Hippocampal formation (tissue), 2 donors: Measurements from ENCODE around the gene PPHLN1.

ENCODE experiments used
- DNase-seq, 2 donors: peaks; one replicate each; lab custom pipeline; 2025; lab: John Stamatoyannopoulos, UW

PPHLN1 gene

GRCh38 chr12:42325653-42326474 is at the start of gene PPHLN1, which contains the start of gene ZCRB1:
Gene PPHLN1, plus strand, starts transcription at chr12:42326167. Its CDS starts 9,736 bp downstream, at chr12:42335903.
Gene ZCRB1, minus strand, starts transcription at chr12:42326094. Its CDS starts 1,992 bp downstream, at chr12:42324102.
- peak; percentile 64 to 71 for DNase-seq

- no peak for DNase-seq
These were observed 48.4 kb upstream of the PPHLN1 start for GRCh38 chr12:42277396-42278127.

GRCh38 chr12:42278128-42278510 is 47.8 kb upstream of the PPHLN1 start:
- DNase-seq: no peak

GRCh38 chr12:42281278-42281677 is 44.7 kb upstream of the PPHLN1 start:
- no peak for DNase-seq

GRCh38 chr12:42281844-42282243 is 44.1 kb upstream of the PPHLN1 start:
- no peak for DNase-seq

GRCh38 chr12:42282294-42282693 is 43.7 kb upstream of the PPHLN1 start:
- no peak for DNase-seq

GRCh38 chr12:42283739-42284138 is 42.2 kb upstream of the PPHLN1 start:
- DNase-seq: no peak

GRCh38 chr12:42284157-42284556 is 41.8 kb upstream of the PPHLN1 start:
- DNase-seq: no peak

- no peak for DNase-seq
These were observed 41.1 kb upstream of the PPHLN1 start for GRCh38 chr12:42284876-42285275.

- no peak for DNase-seq
These were observed 40.5 kb upstream of the PPHLN1 start for GRCh38 chr12:42285431-42285830.

GRCh38 chr12:42286741-42287140 is 39.2 kb upstream of the PPHLN1 start:
- no peak for DNase-seq

- no peak for DNase-seq
These were observed 37.4 kb upstream of the PPHLN1 start for GRCh38 chr12:42288544-42288943.

GRCh38 chr12:42291680-42292079 is 34.3 kb upstream of the PPHLN1 start:
- no peak for DNase-seq

- DNase-seq: no peak
These were observed 29.4 kb upstream of the PPHLN1 start for GRCh38 chr12:42296503-42297109.

GRCh38 chr12:42298887-42299286 is 27.1 kb upstream of the PPHLN1 start:
- no peak for DNase-seq

- no peak for DNase-seq
These were observed 26.3 kb upstream of the PPHLN1 start for GRCh38 chr12:42299392-42300308.

GRCh38 chr12:42306297-42306696 is 19.7 kb upstream of the PPHLN1 start:
- no peak for DNase-seq

GRCh38 chr12:42308390-42308789 is 17.6 kb upstream of the PPHLN1 start:
- no peak for DNase-seq

GRCh38 chr12:42309996-42310395 is 16.0 kb upstream of the PPHLN1 start:
- DNase-seq: no peak

GRCh38 chr12:42315108-42315507 is 10.9 kb upstream of the PPHLN1 start:
- no peak for DNase-seq

GRCh38 chr12:42320796-42321195 is 5.2 kb upstream of the PPHLN1 start:
- no peak for DNase-seq

- DNase-seq: no peak
These were observed 3.4 kb upstream of the PPHLN1 start for GRCh38 chr12:42322567-42322966.
